Keratinocyte (primary cell): ENCODE data around the gene LRRC28. TPM values are rescaled to one million over a fixed set of nuclear protein-coding genes. Genes with fewer than 3 reads are reported as not detected.

Experiments
- DNase-seq: peaks from one replicate; pipeline ENCODE4 v3.0.0-alpha.2; 2011; ENCODE audit warnings: low read depth, missing footprints, low spot score
- FAIRE-seq: peaks from 2 replicates; lab custom pipeline; 2011; peaks lifted over from hg19 to GRCh38; lab: Jason Lieb, UNC
- H2AFZ ChIP-seq: 2 replicates; pipeline ENCODE4 v1.6.0; 2012; ENCODE audit warnings: low read length, control low read depth, inconsistent platforms; ENCODE audit not compliant: control insufficient read depth
- H3K27ac ChIP-seq: 2 replicates; pipeline ENCODE4 v1.5.1; 2011; ENCODE audit warnings: low read length; ENCODE audit not compliant: control insufficient read depth, insufficient read depth
- H3K27me3 ChIP-seq: 3 replicates; pipeline ENCODE4 v1.6.0; 2011; ENCODE audit warnings: low read length; ENCODE audit not compliant: control insufficient read depth, insufficient read depth; ENCODE audit errors: extremely low read depth
- H3K36me3 ChIP-seq, 2 experiments: 2 replicates in 1 of 2; 3 replicates in 1 of 2; pipeline ENCODE4 v1.5.1; 2011; ENCODE audit warnings: low read length in 2 of 2, mild to moderate bottlenecking in 1 of 2; ENCODE audit not compliant: control insufficient read depth in 2 of 2, insufficient read depth in 2 of 2; ENCODE audit errors: extremely low read depth in 1 of 2
- H3K4me1 ChIP-seq: 3 replicates; pipeline ENCODE4 v1.5.1; 2011; ENCODE audit warnings: low read length; ENCODE audit not compliant: control insufficient read depth, insufficient read depth; ENCODE audit errors: extremely low read depth
- H3K4me2 ChIP-seq: 3 replicates; pipeline ENCODE4 v1.6.0; 2011; ENCODE audit warnings: low read depth, low read length; ENCODE audit not compliant: control insufficient read depth, insufficient read depth; ENCODE audit errors: extremely low read depth
- H3K4me3 ChIP-seq, 3 experiments: fragments of 200-600 bp in 1 of 3; sonication (generic) in 1 of 3; 2 replicates in 2 of 3; 3 replicates in 1 of 3; pipeline ENCODE4 v1.5.1; 2011 to 2016; ENCODE audit warnings: low read length in 3 of 3, mild to moderate bottlenecking in 3 of 3, control low read depth in 2 of 3, inconsistent platforms in 1 of 3, low read depth in 1 of 3, mixed read lengths in 1 of 3, mixed run types in 1 of 3, moderate library complexity in 1 of 3; ENCODE audit not compliant: control insufficient read depth in 2 of 3, insufficient read depth in 2 of 3; ENCODE audit errors: extremely low read depth in 1 of 3
- H3K79me2 ChIP-seq: 2 replicates; pipeline ENCODE4 v1.6.0; 2012; ENCODE audit warnings: low read length; ENCODE audit not compliant: control insufficient read depth, insufficient read depth
- H3K9ac ChIP-seq: 3 replicates; pipeline ENCODE4 v1.6.0; 2011; ENCODE audit warnings: low read length; ENCODE audit not compliant: control insufficient read depth, insufficient read depth; ENCODE audit errors: extremely low read depth
- H3K9me1 ChIP-seq: 3 replicates; pipeline ENCODE4 v1.6.0; 2011; ENCODE audit warnings: low read length; ENCODE audit not compliant: control insufficient read depth, insufficient read depth; ENCODE audit errors: extremely low read depth
- H3K9me3 ChIP-seq: 2 replicates; pipeline ENCODE4 v1.5.1; 2012; ENCODE audit warnings: low read depth, low read length; ENCODE audit not compliant: control insufficient read depth
- H4K20me1 ChIP-seq: 3 replicates; pipeline ENCODE4 v1.6.0; 2011; ENCODE audit warnings: low read length; ENCODE audit not compliant: control insufficient read depth, insufficient read depth; ENCODE audit errors: extremely low read depth
- CTCF ChIP-seq, 3 experiments: IDR thresholded peaks in 1 of 3; conservative IDR thresholded peaks in 1 of 3; optimal IDR thresholded peaks in 1 of 3; 2 replicates in 2 of 3; 3 replicates in 1 of 3; pipeline versions ENCODE3 to v1.5.1; 2011; ENCODE audit warnings: low read length in 3 of 3, mild to moderate bottlenecking in 3 of 3, moderate library complexity in 2 of 3, control low read depth in 1 of 3, inconsistent platforms in 1 of 3; ENCODE audit not compliant: insufficient read depth in 2 of 3; ENCODE audit errors: extremely low read depth in 1 of 3
- EZH2 ChIP-seq: IDR thresholded peaks from one replicate; pipeline ENCODE4 v1.6.1; 2012; ENCODE audit warnings: inconsistent platforms, mild to moderate bottlenecking, low read length, moderate library complexity
- dilution Hi-C: fragments of 300-500 bp; cut with MboI; formaldehyde crosslinking; loops from one replicate; pipeline ENCODE4 v1.7.0; 2020; ENCODE audit warnings: low sequenced_read_pairs; ENCODE audit not compliant: extremely low pct_ligation_motif_present
- polyA plus RNA-seq, 5 experiments: library from polyadenylated mRNA; depleted of rRNA in 3 of 5; stranded (reverse) in 3 of 5; stranded (forward) in 1 of 5; unstranded in 1 of 5; fragments of >200 nt; gene quantifications; 1 replicate in 1 of 5; 2 replicates in 3 of 5; 3 replicates in 1 of 5; pipeline versions ENCODE4 v1.2.1 to v1.2.3, GENCODE V29; 2011 to 2012; ENCODE audit warnings: missing spikeins in 2 of 5, low read depth in 1 of 5, low replicate concordance in 1 of 5

LRRC28 gene
- polyA plus RNA-seq, 1 donor (not counting 4 experiments of a cell fraction or from before 2014, with no cell fraction given) = 25.1 TPM

- H3K79me2 ChIP-seq = no peaks in the 10 kb centered on the region
- H3K9ac ChIP-seq = no peak overlapping the region
- no peak for FAIRE-seq
- no peaks in the 10 kb centered on the region for H3K9me3 ChIP-seq
- no peaks in the 10 kb centered on the region for H3K27me3 ChIP-seq
- H3K27ac ChIP-seq = no peak overlapping the region
- no peak overlapping the region for H3K4me3 ChIP-seq
- H3K36me3 ChIP-seq = no peaks in the 10 kb centered on the region
- DNase-seq = no peak
- H2AFZ ChIP-seq = no peak overlapping the region
- no peaks in the 10 kb centered on the region for H3K4me1 ChIP-seq
- dilution Hi-C loops = no loop called here
- H4K20me1 ChIP-seq = no peaks in the 10 kb centered on the region
- H3K9me1 ChIP-seq = no peaks in the 10 kb centered on the region
- TF ChIP-seq EZH2 (no peak), CTCF (optimal IDR thresholded peaks at IDR 0.05 in 1 of 3, IDR thresholded peaks at IDR 0.05 in 1 of 3, conservative IDR thresholded peaks at IDR 0.05 in 1 of 3; ENCODE audit: extremely low read depth in 1 of 3, insufficient read depth in 2 of 3, low read length in 3 of 3) (peak in 2 of 3 experiments; percentile 16 to 36)
- H3K4me2 ChIP-seq = no peak overlapping the region
Observed at GRCh38 chr15:99343881-99344551, 92.7 kb downstream of the LRRC28 start.

- FAIRE-seq (no peak), DNase-seq (no peak)
- no peak for TF ChIP-seq CTCF (optimal IDR thresholded peaks at IDR 0.05 in 1 of 3, IDR thresholded peaks at IDR 0.05 in 1 of 3, conservative IDR thresholded peaks at IDR 0.05 in 1 of 3; ENCODE audit: extremely low read depth in 1 of 3, insufficient read depth in 2 of 3, low read length in 3 of 3)
- no peak for TF ChIP-seq EZH2
- Histone ChIP-seq H4K20me1 (no peaks in the 10 kb centered on the region), H3K9me3 (no peaks in the 10 kb centered on the region), H3K36me3 (no peaks in the 10 kb centered on the region), H3K79me2 (no peaks in the 10 kb centered on the region), H3K9ac (no peak overlapping the region), H3K4me2 (no peak overlapping the region), H3K27ac (no peak overlapping the region), H3K9me1 (no peaks in the 10 kb centered on the region), H3K4me1 (no peaks in the 10 kb centered on the region), H3K27me3 (no peaks in the 10 kb centered on the region), H3K4me3 (no peak overlapping the region), H2AFZ (no peak overlapping the region)
- dilution Hi-C loops = no loop called here
Observed at GRCh38 chr15:99344639-99345038, 93.4 kb downstream of the LRRC28 start.
